ENCODE measurements around the gene PPP1R1C. TPM values are rescaled to one million over a fixed set of nuclear protein-coding genes. Genes with fewer than 3 reads are reported as not detected.

Gene PPP1R1C
- total RNA-seq, 3 donors from 2014 or later, result 0.75 TPM; not detected in 2

DNA sequence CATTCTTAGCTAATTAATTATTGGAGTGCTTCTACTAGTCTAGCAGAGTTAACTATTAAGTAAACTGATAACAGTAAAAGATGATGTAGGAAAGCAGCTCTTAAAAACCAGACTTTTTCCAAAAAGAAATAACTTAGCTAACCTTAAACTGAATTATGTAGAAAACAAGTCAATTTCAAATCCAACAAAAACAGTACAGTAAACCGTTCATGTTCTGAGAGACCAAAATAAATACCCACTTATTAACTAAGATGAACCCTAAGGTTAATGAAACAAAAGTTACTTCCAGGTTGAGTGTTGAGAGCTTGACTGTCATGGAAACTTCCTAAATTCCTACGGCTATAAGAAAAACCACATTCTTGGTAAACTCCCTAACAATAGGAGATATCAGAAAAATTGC, 181.2 kb downstream of the PPP1R1C start:
- intact Hi-C loops (cut with DNase I, micrococcal nuclease), result no loop called here
- no peak overlapping the region for H3K4me3 ChIP-seq
- H3K4me1 ChIP-seq (ENCODE audit: low read depth), result no peaks in the 10 kb centered on the region
- DNase-seq (no peak), ATAC-seq (no peak)
- no peak for TF ChIP-seq CTCF (IDR thresholded peaks at IDR 0.05)
- no peaks in the 10 kb centered on the region for H3K36me3 ChIP-seq (ENCODE audit: low read depth)
- H3K9me3 ChIP-seq, result no peaks in the 10 kb centered on the region

Other genes starting within 250 kb of the PPP1R1C start
- gene ITPRID2, start 94.1 kb upstream of the PPP1R1C start, total RNA-seq, result 100 to 1,000 TPM; 184 to 381 (median 299) TPM